ENCODE results near the gene STK33.

STK33 gene

GRCh38 chr11:8415195-8415594 is 178.8 kb downstream of the STK33 start:
- no peak for DNase-seq (ENCODE audit: low read depth)

- no peak for DNase-seq (ENCODE audit: low read depth)
These were observed 185.7 kb downstream of the STK33 start for GRCh38 chr11:8408151-8408941.

GRCh38 chr11:8403310-8403709 is 190.7 kb downstream of the STK33 start:
- no peak for DNase-seq (ENCODE audit: low read depth)

GRCh38 chr11:8392886-8393285 is 201.1 kb downstream of the STK33 start:
- no peak for DNase-seq (ENCODE audit: low read depth)

GRCh38 chr11:8392166-8392565 is 201.9 kb downstream of the STK33 start:
- no peak for DNase-seq (ENCODE audit: low read depth)

- no peak for DNase-seq (ENCODE audit: low read depth)
These were observed 203.0 kb downstream of the STK33 start for GRCh38 chr11:8390851-8391612.

- DNase-seq (ENCODE audit: low read depth), result no peak
These were observed 204.7 kb downstream of the STK33 start for GRCh38 chr11:8389029-8389996.

GRCh38 chr11:8387693-8388092 is 206.3 kb downstream of the STK33 start:
- no peak for DNase-seq (ENCODE audit: low read depth)

GRCh38 chr11:8387141-8387540 is 206.9 kb downstream of the STK33 start:
- no peak for DNase-seq (ENCODE audit: low read depth)

- DNase-seq (ENCODE audit: low read depth), result no peak
These were observed 207.7 kb downstream of the STK33 start for GRCh38 chr11:8386134-8386864.

- peak; percentile 13 for DNase-seq (ENCODE audit: low read depth)
These were observed 209.7 kb downstream of the STK33 start for GRCh38 chr11:8384199-8384821.

GRCh38 chr11:8383627-8384026 is 210.4 kb downstream of the STK33 start:
- DNase-seq (ENCODE audit: low read depth), result no peak

GRCh38 chr11:8383227-8383626 is 210.8 kb downstream of the STK33 start:
- DNase-seq (ENCODE audit: low read depth), result no peak

- peak; percentile 15 for DNase-seq (ENCODE audit: low read depth)
These were observed 211.5 kb downstream of the STK33 start for GRCh38 chr11:8382436-8383053.

- DNase-seq (ENCODE audit: low read depth), result no peak
These were observed 212.1 kb downstream of the STK33 start for GRCh38 chr11:8381871-8382396.

GRCh38 chr11:8381343-8381742 is 212.7 kb downstream of the STK33 start:
- DNase-seq (ENCODE audit: low read depth), result no peak

- no peak for DNase-seq (ENCODE audit: low read depth)
These were observed 218.1 kb downstream of the STK33 start for GRCh38 chr11:8375932-8376331.

GRCh38 chr11:8375460-8375859 is 218.6 kb downstream of the STK33 start:
- no peak for DNase-seq (ENCODE audit: low read depth)

- no peak for DNase-seq (ENCODE audit: low read depth)
These were observed 219.3 kb downstream of the STK33 start for GRCh38 chr11:8374716-8375115.
